NCI-H526 treated with DMSO at 0.1 percent for 48 hours (cell line): ENCODE data around the gene ABCD3.
"Not testable (repeated sequence)": the region's sequence is repeated elsewhere in the genome, so short reads cannot be mapped to it uniquely, and the experiment has no call there.

Experiments
- DNase-seq: peaks from one replicate; lab custom pipeline; 2025; lab: John Stamatoyannopoulos, UW

ABCD3 gene

GRCh38 chr1:94417978-94418663, at the start of gene ABCD3:
Gene ABCD3 (plus strand): TSS chr1:94418389. CDS start chr1:94418479, 90 bp downstream.
- DNase-seq: peak; percentile 91

GRCh38 chr1:94372771-94373170, 45.4 kb upstream of the ABCD3 start:
- DNase-seq: not testable (repeated sequence)

- DNase-seq: not testable (repeated sequence)
These were observed 44.9 kb upstream of the ABCD3 start for GRCh38 chr1:94373311-94373710.

- not testable (repeated sequence) for DNase-seq
These were observed 42.5 kb upstream of the ABCD3 start for GRCh38 chr1:94375666-94376065.

- DNase-seq: not testable (repeated sequence)
These were observed 39.7 kb upstream of the ABCD3 start for GRCh38 chr1:94378493-94378892.

- no peak for DNase-seq
These were observed 38.6 kb upstream of the ABCD3 start for GRCh38 chr1:94379615-94380014.

- DNase-seq: no peak
These were observed 36.0 kb upstream of the ABCD3 start for GRCh38 chr1:94382201-94382600.

- peak; percentile 38 for DNase-seq
These were observed 34.2 kb upstream of the ABCD3 start for GRCh38 chr1:94383966-94384408.

GRCh38 chr1:94384485-94385265, 33.5 kb upstream of the ABCD3 start:
- DNase-seq: no peak

GRCh38 chr1:94385308-94385929, 32.8 kb upstream of the ABCD3 start:
- no peak for DNase-seq

GRCh38 chr1:94389298-94389697, 28.9 kb upstream of the ABCD3 start:
- no peak for DNase-seq

GRCh38 chr1:94394247-94394646, 23.9 kb upstream of the ABCD3 start:
- no peak for DNase-seq

- no peak for DNase-seq
These were observed 23.0 kb upstream of the ABCD3 start for GRCh38 chr1:94395231-94395630.

GRCh38 chr1:94395748-94396309, 22.4 kb upstream of the ABCD3 start:
- DNase-seq: no peak

GRCh38 chr1:94396356-94397010, 21.7 kb upstream of the ABCD3 start:
- DNase-seq: no peak

- DNase-seq: no peak
These were observed 19.8 kb upstream of the ABCD3 start for GRCh38 chr1:94398356-94398755.

- DNase-seq: no peak
These were observed 18.7 kb upstream of the ABCD3 start for GRCh38 chr1:94399453-94399852.

GRCh38 chr1:94401206-94401605, 17.0 kb upstream of the ABCD3 start:
- no peak for DNase-seq

- DNase-seq: no peak
These were observed 11.7 kb upstream of the ABCD3 start for GRCh38 chr1:94406446-94406845.

GRCh38 chr1:94408104-94408830, 9.9 kb upstream of the ABCD3 start:
- DNase-seq: no peak

GRCh38 chr1:94411237-94411636, 7.0 kb upstream of the ABCD3 start:
- no peak for DNase-seq
